K562 (cell line): ENCODE measurements around the gene ZNF598. TPM values are rescaled to one million over a fixed set of nuclear protein-coding genes. Genes with fewer than 3 reads are reported as not detected.
A peak's percentile ranks its signal among the peaks of the same experiment; 100 is the strongest.

Experiments
- ATAC-seq: fragments of 200-7000 bp; cut with Tn5 transposase; 3 replicates; pipeline ENCODE4 v1.9.1; 2020; ENCODE audit warnings: moderate library complexity
- BruUV-seq: library from RNA; stranded (reverse); fragments of 400-500 nt; replicated peaks from 2 replicates; lab custom pipeline; 2021; lab: Mats Ljungman, UMichigan
- CTCF ChIA-PET: fragments of 300-600 bp; formaldehyde crosslinking; extraction: SDS; loops from one replicate; lab custom pipeline; 2021; ENCODE audit warnings: low intra/inter-chr PET ratio; lab: Yijun Ruan, JAX
- POLR2A ChIA-PET: fragments of 300-600, 350-650 bp; sonication (Branson Sonifier 250); formaldehyde crosslinking; extraction: SDS; loops from one replicate; lab custom pipeline; 2021; ENCODE audit warnings: antibody characterized with exemption, inconsistent platforms; lab: Yijun Ruan, JAX
- DNase-seq, 4 experiments: peaks; one replicate each; pipeline versions ENCODE4 v3.0.0 to v3.0.0-alpha.2; 2011 to 2018; ENCODE audit warnings: low spot score in 3 of 4, mixed read lengths in 3 of 4; ENCODE audit errors: extremely low read depth in 1 of 4
- FAIRE-seq: peaks from 2 replicates; lab custom pipeline; 2011; peaks lifted over from hg19 to GRCh38; lab: Jason Lieb, UNC
- H2AFZ ChIP-seq: 2 replicates; pipeline ENCODE4 v1.6.0; 2011; ENCODE audit warnings: low read depth, low read length, control low read depth, inconsistent platforms
- H3K27ac ChIP-seq: fragments of 200-600 bp; 3 replicates; pipeline ENCODE4 v1.8.0; 2011; ENCODE audit warnings: low read depth, mild to moderate bottlenecking, control low read depth, inconsistent platforms, low read length, moderate library complexity, mixed read lengths; ENCODE audit errors: extremely low read depth
- H3K27me3 ChIP-seq, 2 experiments: fragments of 300-600 bp in 1 of 2; 2 replicates in 1 of 2; 3 replicates in 1 of 2; pipeline versions ENCODE4 v1.6.0 to v1.8.0; 2011; ENCODE audit warnings: inconsistent platforms in 2 of 2, low read length in 2 of 2, mild to moderate bottlenecking in 1 of 2, mixed read lengths in 1 of 2, moderate library complexity in 1 of 2; ENCODE audit not compliant: control insufficient read depth in 2 of 2, insufficient read depth in 2 of 2
- H3K36me3 ChIP-seq: fragments of 300-600 bp; 3 replicates; pipeline ENCODE4 v1.8.0; 2011; ENCODE audit warnings: mild to moderate bottlenecking, low read length, inconsistent platforms; ENCODE audit not compliant: control insufficient read depth, insufficient read depth
- H3K4me1 ChIP-seq, 2 experiments: fragments of 200-600 bp in 1 of 2; replicated peaks in 1 of 2; 2 replicates in 1 of 2; 3 replicates in 1 of 2; pipeline versions ENCODE4 v1.5.1 to v1.8.0; 2011; ENCODE audit warnings: inconsistent platforms in 2 of 2, low read length in 2 of 2, mild to moderate bottlenecking in 1 of 2, mixed read lengths in 1 of 2, moderate library complexity in 1 of 2; ENCODE audit not compliant: control insufficient read depth in 2 of 2, insufficient read depth in 2 of 2
- H3K4me2 ChIP-seq: 2 replicates; pipeline ENCODE4 v1.6.1; 2011; ENCODE audit warnings: low read length, control low read depth, inconsistent platforms, mixed read lengths; ENCODE audit not compliant: insufficient read depth
- H3K4me3 ChIP-seq: fragments of 200-600 bp; sonication (generic), shearing (Covaris generic); 2 replicates; pipeline ENCODE4 v1.5.1; 2016; ENCODE audit warnings: control low read depth, inconsistent platforms
- H3K79me2 ChIP-seq: fragments of 200-600 bp; 3 replicates; pipeline ENCODE4 v1.8.0; 2011; ENCODE audit warnings: low read length, inconsistent platforms; ENCODE audit not compliant: control insufficient read depth, insufficient read depth
- H3K9ac ChIP-seq, 2 experiments: 2 replicates each; pipeline versions ENCODE4 v1.6.0 to v1.6.1; 2011; ENCODE audit warnings: low read depth in 2 of 2, low read length in 2 of 2, control low read depth in 1 of 2, inconsistent platforms in 1 of 2, mild to moderate bottlenecking in 1 of 2, mixed read lengths in 1 of 2; ENCODE audit not compliant: insufficient read depth in 1 of 2
- H3K9me1 ChIP-seq: one replicate; pipeline ENCODE4 v1.6.0; 2011; ENCODE audit warnings: inconsistent platforms, mild to moderate bottlenecking, low read length, moderate library complexity; ENCODE audit not compliant: control insufficient read depth, insufficient read depth
- H3K9me3 ChIP-seq: replicated peaks from 2 replicates; pipeline ENCODE4 v1.5.1; 2011; ENCODE audit warnings: low read depth, low read length, inconsistent platforms; ENCODE audit not compliant: control insufficient read depth, insufficient read depth
- H4K20me1 ChIP-seq: replicated peaks from 2 replicates; pipeline ENCODE4 v1.6.1; 2011; ENCODE audit warnings: low read length, inconsistent platforms, mixed read lengths; ENCODE audit not compliant: control insufficient read depth, insufficient read depth
- MBD2 ChIP-seq: sonication (generic); IDR thresholded peaks from 2 replicates; pipeline ENCODE4 v1.6.1; 2016; ENCODE audit warnings: low read depth, borderline replicate concordance
- NFATC3 ChIP-seq: fragments of 450-650 bp; IDR thresholded peaks from 2 replicates; pipeline ENCODE4 v1.6.1; 2017; ENCODE audit warnings: mild to moderate bottlenecking
- POLR2G ChIP-seq: fragments of 200-400 bp; formaldehyde crosslinking; IDR thresholded peaks from 2 replicates; pipeline ENCODE4 v1.6.1; 2017; ENCODE audit warnings: low read depth, mild to moderate bottlenecking, antibody characterized with exemption, low read length, moderate library complexity
- TARDBP ChIP-seq: fragments of 450-650 bp; IDR thresholded peaks from 2 replicates; pipeline ENCODE4 v1.6.1; 2016
- ZBTB8A ChIP-seq: fragments of 450-650 bp; IDR thresholded peaks from 2 replicates; pipeline ENCODE4 v1.6.1; 2018; ENCODE audit warnings: mild to moderate bottlenecking, moderate library complexity; ENCODE audit not compliant: partially characterized antibody
- WGBS: fragments of 100-300 bp; shearing (Covaris generic); methylation state at CpG from one replicate; pipeline ENCODE4 v1.1.6; 2016; ENCODE audit warnings: low coverage, mixed read lengths; ENCODE audit not compliant: insufficient coverage; ENCODE audit errors: missing lambda C conversion rate; 5-methylcytosine and 5-hydroxymethylcytosine counted together
- in situ Hi-C: fragments of 300-500 bp; cut with MboI; formaldehyde crosslinking; loops from 4 replicates; pipeline ENCODE4 v1.15.0; 2018; ENCODE audit warnings: inconsistent platforms, mixed read lengths
- intact Hi-C: fragments of 100-400 bp; cut with micrococcal nuclease; formaldehyde crosslinking; loops from 2 replicates; pipeline ENCODE4 v1.14.2; 2022
- polyA plus RNA-seq, 8 experiments: library from polyadenylated mRNA; depleted of rRNA in 4 of 8; stranded (reverse) in 5 of 8; unstranded in 3 of 8; fragments of >200 nt; fragmentation: Nextera tagmentation in 2 of 8; fragmentation: Illumina TruSeq in 1 of 8; extraction: Ambion mirVana in 2 of 8; extraction: Trizol in 1 of 8; gene quantifications; 2 replicates each; pipeline versions ENCODE4 v1.2.1 to v1.2.3, GENCODE V29; 2011 to 2014; ENCODE audit warnings: inconsistent platforms in 1 of 8, missing spikeins in 1 of 8
- total RNA-seq, 7 experiments: library from RNA; depleted of rRNA in 6 of 7; stranded (reverse); fragments of >200 nt in 6 of 7; fragmentation: Illumina TruSeq in 2 of 7; extraction: Trizol in 2 of 7; gene quantifications; 2 replicates each; pipeline versions ENCODE4 v1.2.1 to v1.2.3, GENCODE V29; 2011 to 2021; ENCODE audit warnings: low replicate concordance in 1 of 7

The ZNF598 gene
- total and polyA plus RNA-seq, 9 of the 15 experiments (the other 6 are each of a cell fraction or from before 2014, with no cell fraction given), result 0.11 to 115 (median 29.6) TPM

DNA sequence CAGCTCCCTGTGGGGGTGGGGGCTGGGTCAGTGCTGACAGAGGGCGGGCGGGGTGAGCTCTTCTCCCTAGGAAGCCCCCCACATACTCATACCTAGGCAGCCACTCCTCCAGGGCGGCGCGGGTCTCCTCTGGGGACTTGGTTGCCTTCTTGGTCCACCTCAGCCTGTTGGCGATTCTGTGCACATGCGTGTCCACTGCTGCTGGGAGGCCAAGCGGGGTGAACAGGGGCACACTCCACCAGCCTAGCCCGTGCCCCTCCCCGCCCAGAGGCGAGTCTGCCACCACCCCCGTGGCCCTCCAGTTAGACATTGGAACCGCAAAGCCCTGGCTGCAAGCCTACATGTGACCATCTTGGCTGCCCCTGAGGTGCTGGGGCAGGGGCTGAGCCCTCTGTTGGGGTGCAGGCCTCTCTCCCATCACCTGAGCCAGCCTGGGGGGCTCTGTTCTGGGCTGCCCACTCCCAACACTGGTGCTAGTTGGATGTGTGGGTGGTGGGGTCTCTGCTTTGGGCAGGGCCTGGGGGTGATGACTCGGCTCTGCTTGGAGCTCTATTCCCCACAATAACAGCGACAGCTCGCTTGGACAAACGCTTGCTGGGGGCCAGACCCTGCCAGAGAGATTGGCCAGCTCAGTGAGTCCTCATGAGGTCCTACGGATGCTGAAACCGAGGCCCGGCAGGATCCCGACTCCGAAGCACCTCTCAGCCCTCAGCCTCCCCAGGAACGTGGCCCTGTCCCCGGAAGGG is 30.6 kb upstream of the ZNF598 start:
- BruUV-seq, result no TSS peak
- no peaks in the 10 kb centered on the region for H3K9me3 ChIP-seq
- no peak overlapping the region for H2AFZ ChIP-seq
- in situ Hi-C loops (no loop called here), intact Hi-C loops (no loop called here)
- FAIRE-seq (no peak), DNase-seq (no peak), ATAC-seq (no peak)
- no peaks in the 10 kb centered on the region for H3K79me2 ChIP-seq
- no peak overlapping the region for H3K4me2 ChIP-seq
- CTCF ChIA-PET, result interaction anchor here (1.1 kb wide), 1 partner anchor 100 kb away, joined by 4 read pairs; no protein-coding TSS in a partner anchor
- H3K36me3 ChIP-seq, result peaks cover 29% of the 10 kb centered on the region; the same call in 1 of the 3 replicates
- H3K27ac ChIP-seq, result no peak overlapping the region
- H3K9ac ChIP-seq, result peak overlapping the region in 1 of 2 experiments; percentile 48; a peak in 1 of 4 replicates
- no peaks in the 10 kb centered on the region for H3K9me1 ChIP-seq
- peaks cover 5 to 91% of the 10 kb centered on the region in 2 experiments; a peak in 3 of 5 replicates for H3K4me1 ChIP-seq
- POLR2A ChIA-PET, result no interaction called here
- TF ChIP-seq TARDBP, result no peak
- peak; percentile 40 for TF ChIP-seq POLR2G
- no peaks in the 10 kb centered on the region for H4K20me1 ChIP-seq
- H3K27me3 ChIP-seq, result no peaks in the 10 kb centered on the region
- WGBS, result 81% methylated on average over 7 of the region's 24 CpGs
- H3K4me3 ChIP-seq, result no peak overlapping the region

DNA sequence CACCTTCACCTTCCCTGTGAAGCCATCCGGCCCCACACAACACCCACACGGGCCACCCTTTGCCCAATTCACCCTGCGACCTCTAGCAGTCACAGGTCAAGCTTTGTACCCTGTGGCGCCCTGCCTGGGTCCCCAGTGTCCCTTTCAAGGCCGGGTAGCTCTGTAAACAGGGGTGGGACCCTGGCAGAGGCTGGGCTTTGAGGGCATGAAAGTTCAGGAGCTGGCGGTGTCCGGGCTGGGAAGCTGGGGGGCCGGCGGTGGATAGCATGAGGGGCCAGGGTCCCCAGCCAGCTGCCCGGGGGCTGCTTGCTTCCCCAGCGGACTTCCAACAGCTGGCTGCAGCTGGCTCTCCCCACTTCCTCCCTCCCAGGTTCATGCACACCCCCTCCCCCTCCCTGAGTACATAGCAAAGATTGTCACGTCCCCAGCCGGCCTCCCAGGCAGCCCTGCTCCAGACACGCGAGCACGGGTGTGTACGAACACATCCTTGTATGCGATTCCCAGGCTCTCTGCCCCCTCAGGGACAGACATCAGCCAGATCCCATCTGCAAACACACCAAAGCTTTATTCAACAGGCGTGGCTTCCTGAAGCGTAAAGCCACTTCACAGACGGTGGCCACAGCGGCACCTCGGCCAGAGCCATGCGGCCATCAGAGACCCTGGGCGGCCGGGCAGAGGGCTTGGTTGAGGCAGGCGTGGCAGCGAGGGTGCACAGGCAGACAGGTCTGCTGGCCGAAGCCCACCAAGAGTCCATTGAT is 29.8 kb upstream of the ZNF598 start:
- H3K9ac ChIP-seq, result peak overlapping the region in 1 of 2 experiments; percentile 81; a peak in 2 of 4 replicates
- TF ChIP-seq MBD2 (0 out of 2 replicates have a peak, but pooled peaks have one; percentile 12), ZBTB8A (no peak), NFATC3 (no peak)

More for the DNA sequence above, 29.8 kb upstream of the ZNF598 start:
- WGBS, result 68% methylated on average over 26 of the region's 29 CpGs
- no TSS peak for BruUV-seq
- no peaks in the 10 kb centered on the region for H3K27me3 ChIP-seq
- H3K9me1 ChIP-seq, result no peaks in the 10 kb centered on the region
- DNase-seq (peak in 2 of 4 experiments; percentile 36 to 41), ATAC-seq (peak; percentile 38), FAIRE-seq (no peak)
- POLR2A ChIA-PET, result interaction anchor here (0.6 to 1.6 kb wide), 4 partner anchors 9 to 429 kb away, joined by 3 to 4 read pairs (median 3); partner anchors contain the start of genes RPS2 and TSC2
- H4K20me1 ChIP-seq, result no peaks in the 10 kb centered on the region
- H3K36me3 ChIP-seq, result peaks cover 25% of the 10 kb centered on the region; the same call in 1 of the 3 replicates
- intact Hi-C loops (no loop called here), in situ Hi-C loops (no loop called here)
- H2AFZ ChIP-seq, result no peak overlapping the region
- no peaks in the 10 kb centered on the region for H3K9me3 ChIP-seq
- peaks cover 4% of the 10 kb centered on the region; the same call in 1 of the 3 replicates for H3K79me2 ChIP-seq
- H3K4me3 ChIP-seq, result no peak overlapping the region
- no peak overlapping the region for H3K27ac ChIP-seq
- H3K4me1 ChIP-seq, result peaks cover 5 to 95% of the 10 kb centered on the region in 2 experiments; a peak in 3 of 5 replicates
- no peak overlapping the region for H3K4me2 ChIP-seq
- CTCF ChIA-PET, result no interaction called here
